HEK293 (cell line): ENCODE results near the gene IKZF1.

Source experiments
- CTCF ChIA-PET: fragments of 350-600 bp; formaldehyde crosslinking; extraction: SDS; loops from one replicate; lab custom pipeline; 2021; ENCODE audit warnings: antibody characterized with exemption; lab: Yijun Ruan, JAX
- POLR2A ChIA-PET: fragments of 300-600 bp; formaldehyde crosslinking; extraction: SDS; loops from one replicate; lab custom pipeline; 2020; ENCODE audit warnings: antibody characterized with exemption, inconsistent platforms; lab: Yijun Ruan, JAX
- H3K27ac ChIP-seq: fragments of 200-500 bp; sonication (Bioruptor generic); 2 replicates; pipeline ENCODE4 v1.5.1; 2014; ENCODE audit warnings: low read depth, low read length, control low read depth, inconsistent platforms; ENCODE audit errors: extremely low read depth
- H3K36me3 ChIP-seq, 2 experiments: fragments of 200-500 bp in 1 of 2; sonication (Bioruptor generic) in 1 of 2; 1 replicate in 1 of 2; 2 replicates in 1 of 2; pipeline ENCODE4 v1.5.1; 2014 to 2017; ENCODE audit warnings: inconsistent platforms in 2 of 2, low read length in 2 of 2; ENCODE audit not compliant: control insufficient read depth in 2 of 2, insufficient read depth in 1 of 2
- H3K4me1 ChIP-seq: fragments of 200-500 bp; sonication (Bioruptor generic); 2 replicates; pipeline ENCODE4 v1.5.1; 2014; ENCODE audit warnings: mild to moderate bottlenecking, low read length, inconsistent platforms; ENCODE audit not compliant: control insufficient read depth, insufficient read depth
- H3K4me3 ChIP-seq: 2 replicates; pipeline ENCODE4 v1.5.1; 2011; ENCODE audit warnings: low read depth, mild to moderate bottlenecking, control low read depth, low read length, moderate library complexity
- H3K9me3 ChIP-seq: fragments of 200-500 bp; sonication (Bioruptor generic); 2 replicates; pipeline ENCODE4 v1.5.1; 2014; ENCODE audit warnings: low read depth, low read length, inconsistent platforms; ENCODE audit not compliant: control insufficient read depth, insufficient read depth
- KLF8 ChIP-seq: fragments of 450-650 bp; formaldehyde crosslinking; IDR thresholded peaks from 2 replicates; pipeline ENCODE4 v1.5.1; 2016; ENCODE audit warnings: missing biosample characterization, missing genetic modification characterization
- PRDM1 ChIP-seq: fragments of 450-650 bp; formaldehyde crosslinking; IDR thresholded peaks from 2 replicates; pipeline ENCODE4; 2016; ENCODE audit warnings: missing biosample characterization, missing genetic modification characterization
- REST ChIP-seq: fragments of 450-650 bp; formaldehyde crosslinking; IDR thresholded peaks from 2 replicates; pipeline ENCODE4 v1.5.1; 2016; ENCODE audit warnings: missing biosample characterization, missing genetic modification characterization
- SCRT2 ChIP-seq: fragments of 450-650 bp; formaldehyde crosslinking; IDR thresholded peaks from 2 replicates; pipeline ENCODE4 v1.5.1; 2016; ENCODE audit warnings: missing biosample characterization, missing genetic modification characterization
- SETDB1 ChIP-seq: IDR thresholded peaks from one replicate; pipeline ENCODE4 v1.6.1; 2017; ENCODE audit warnings: mild to moderate bottlenecking, low read length, moderate library complexity, mixed read lengths; ENCODE audit not compliant: insufficient read length
- ZBTB44 ChIP-seq: fragments of 450-650 bp; IDR thresholded peaks from 2 replicates; pipeline ENCODE4 v1.5.1; 2018; ENCODE audit warnings: missing biosample characterization, mild to moderate bottlenecking, missing genetic modification characterization
- ZBTB49 ChIP-seq: fragments of 450-650 bp; formaldehyde crosslinking; IDR thresholded peaks from 2 replicates; pipeline ENCODE4 v1.5.1; 2016; ENCODE audit warnings: missing biosample characterization, missing genetic modification characterization, low read depth
- ZBTB7A ChIP-seq: fragments of 450-650 bp; formaldehyde crosslinking; IDR thresholded peaks from 2 replicates; pipeline ENCODE4 v1.5.1; 2016; ENCODE audit warnings: low read depth, missing biosample characterization, missing genetic modification characterization
- ZNF140 ChIP-seq: fragments of 450-650 bp; formaldehyde crosslinking; IDR thresholded peaks from 2 replicates; pipeline ENCODE4 v1.5.1; 2016; ENCODE audit warnings: missing biosample characterization, missing genetic modification characterization
- ZNF18 ChIP-seq: fragments of 450-650 bp; formaldehyde crosslinking; IDR thresholded peaks from 2 replicates; pipeline ENCODE4 v1.5.1; 2016; ENCODE audit warnings: missing biosample characterization, missing genetic modification characterization
- ZNF394 ChIP-seq: fragments of 450-650 bp; formaldehyde crosslinking; IDR thresholded peaks from 2 replicates; pipeline ENCODE4 v1.5.1; 2016; ENCODE audit warnings: missing biosample characterization, missing genetic modification characterization, mild to moderate bottlenecking, moderate library complexity, borderline replicate concordance
- ZNF518A ChIP-seq: fragments of 450-650 bp; formaldehyde crosslinking; conservative IDR thresholded peaks from 2 replicates; pipeline ENCODE4 v1.5.1; 2016; ENCODE audit warnings: low read depth, missing biosample characterization, missing genetic modification characterization
- ZNF521 ChIP-seq: fragments of 450-650 bp; formaldehyde crosslinking; IDR thresholded peaks from 2 replicates; pipeline ENCODE4 v1.5.1; 2017; ENCODE audit warnings: missing biosample characterization, mild to moderate bottlenecking, missing genetic modification characterization
- ZNF561 ChIP-seq: fragments of 450-650 bp; IDR thresholded peaks from 2 replicates; pipeline ENCODE4 v1.5.1; 2018; ENCODE audit warnings: missing biosample characterization, missing genetic modification characterization, borderline replicate concordance
- ZNF664 ChIP-seq: fragments of 450-650 bp; formaldehyde crosslinking; IDR thresholded peaks from 2 replicates; pipeline ENCODE4 v1.5.1; 2016; ENCODE audit warnings: missing biosample characterization, missing genetic modification characterization
- ZNF785 ChIP-seq: fragments of 450-650 bp; formaldehyde crosslinking; IDR thresholded peaks from 2 replicates; pipeline ENCODE4 v1.5.1; 2016; ENCODE audit warnings: missing biosample characterization, missing genetic modification characterization
- ZSCAN30 ChIP-seq: fragments of 450-650 bp; IDR thresholded peaks from 2 replicates; pipeline ENCODE4 v1.5.1; 2018; ENCODE audit warnings: missing biosample characterization, mild to moderate bottlenecking, missing genetic modification characterization, moderate library complexity

Gene IKZF1

GRCh38 chr7:50273301-50273700, 31.2 kb upstream of the IKZF1 start:
- no peak overlapping the region for H3K27ac ChIP-seq
- H3K4me3 ChIP-seq, result no peak overlapping the region
- TF ChIP-seq ZNF518A (tag by site-specific recombination) (no peak), ZNF664 (tag by site-specific recombination) (no peak), SCRT2 (no peak), ZBTB7A (tag by site-specific recombination) (no peak)
- TF ChIP-seq, all 188 proteins: peak for 0
- Histone ChIP-seq H3K36me3 (no peaks in the 10 kb centered on the region), H3K9me3 (no peaks in the 10 kb centered on the region), H3K4me1 (no peaks in the 10 kb centered on the region)
- ChIA-PET POLR2A (no interaction called here), CTCF (no interaction called here)

- Histone ChIP-seq H3K4me3 (no peak overlapping the region), H3K27ac (no peak overlapping the region), H3K9me3 (no peaks in the 10 kb centered on the region), H3K4me1 (no peaks in the 10 kb centered on the region), H3K36me3 (no peaks in the 10 kb centered on the region)
- CTCF ChIA-PET, result interaction anchor here (0.6 to 0.7 kb wide), 2 partner anchors 382 to 1094 kb away, joined by 3 read pairs; no protein-coding TSS in a partner anchor
- POLR2A ChIA-PET, result no interaction called here
- TF ChIP-seq ZNF561, result no peak
- TF ChIP-seq PRDM1 (tag by site-specific recombination), result no peak
- no peak for TF ChIP-seq ZBTB44
- TF ChIP-seq REST (tag by site-specific recombination), result no peak
- no peak for TF ChIP-seq KLF8 (tag by site-specific recombination)
- TF ChIP-seq ZNF18 (tag by site-specific recombination), result no peak
- no peak for TF ChIP-seq ZSCAN30 (tag by site-specific recombination)
- no peak for TF ChIP-seq ZNF394 (tag by site-specific recombination)
- no peak for TF ChIP-seq ZNF140 (tag by site-specific recombination)
- TF ChIP-seq ZNF521, result no peak
- no peak for TF ChIP-seq ZBTB49 (tag by site-specific recombination)
- no peak for TF ChIP-seq SETDB1
- TF ChIP-seq ZNF785 (tag by site-specific recombination), result no peak
Measured at GRCh38 chr7:50273870-50274269, 30.6 kb upstream of the IKZF1 start.
